NT2/D1 (cell line): Measurements from ENCODE around the gene CDKN1C.

ENCODE experiments used
- SUZ12 ChIP-seq: IDR thresholded peaks from 2 replicates; pipeline ENCODE4 v1.6.1; 2011; ENCODE audit not compliant: insufficient read length, insufficient read depth; ENCODE audit errors: extremely low read depth
- YY1 ChIP-seq: IDR thresholded peaks from 2 replicates; pipeline ENCODE4 v1.6.1; 2011; ENCODE audit not compliant: insufficient read length, insufficient read depth
- ZNF274 ChIP-seq: IDR thresholded peaks from 2 replicates; pipeline ENCODE4 v1.6.1; 2011; ENCODE audit warnings: mild to moderate bottlenecking, low read depth, low read length

DNA sequence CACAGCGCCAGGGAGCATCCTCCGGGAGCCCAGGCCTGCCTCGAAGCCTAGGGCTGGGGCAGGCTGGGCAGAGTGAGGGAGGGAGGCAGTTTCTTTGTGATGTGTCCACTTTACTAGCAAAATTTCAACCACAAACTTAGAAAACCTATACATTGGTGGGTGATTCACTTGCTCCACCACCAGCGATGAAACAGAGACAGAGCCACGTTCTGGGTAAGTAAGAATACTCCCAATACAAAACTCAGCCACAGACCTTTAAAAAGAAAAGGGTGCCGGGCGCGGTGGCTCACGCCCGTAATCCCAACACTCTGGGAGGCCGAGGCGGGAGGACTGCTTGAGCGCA lies 22.3 kb downstream of the CDKN1C start:
- TF ChIP-seq YY1 (no peak), SUZ12 (no peak), ZNF274 (no peak)
